HepG2 (cell line): ENCODE measurements around the gene PDGFA. TPM values are rescaled to one million over a fixed set of nuclear protein-coding genes. Genes with fewer than 3 reads are reported as not detected.

ENCODE experiments used
- ATF3 ChIP-seq: sonication (generic); formaldehyde crosslinking; IDR thresholded peaks from 2 replicates; pipeline ENCODE4 v1.4.0; 2020; ENCODE audit warnings: missing genetic modification reagents
- DRAP1 ChIP-seq: IDR thresholded peaks from 2 replicates; pipeline ENCODE4 v1.6.1; 2016; ENCODE audit warnings: missing genetic modification reagents, missing compliant biosample characterization
- IRF9 ChIP-seq: sonication (generic); formaldehyde crosslinking; IDR thresholded peaks from 2 replicates; pipeline ENCODE4 v1.8.0; 2022; ENCODE audit warnings: missing genetic modification reagents, mild to moderate bottlenecking, borderline replicate concordance
- NR3C1 ChIP-seq: sonication (generic); formaldehyde crosslinking; IDR thresholded peaks from 2 replicates; pipeline ENCODE4 v1.4.0; 2020; ENCODE audit warnings: missing genetic modification reagents
- PRMT3 ChIP-seq: sonication (generic); formaldehyde crosslinking; IDR thresholded peaks from 2 replicates; pipeline ENCODE4 v1.8.1; 2022; ENCODE audit warnings: low read depth, mild to moderate bottlenecking, moderate library complexity, missing genetic modification reagents, borderline replicate concordance
- SRSF4 ChIP-seq: fragments of 200-400 bp; formaldehyde crosslinking; IDR thresholded peaks from one replicate; pipeline ENCODE4 v1.6.1; 2018; ENCODE audit warnings: mild to moderate bottlenecking, low read depth, low read length, moderate library complexity; ENCODE audit not compliant: poor library complexity, severe bottlenecking
- ZBTB2 ChIP-seq: sonication (generic); formaldehyde crosslinking; IDR thresholded peaks from 2 replicates; pipeline ENCODE4 v1.8.0; 2022; ENCODE audit warnings: low read depth, missing genetic modification reagents
- ZBTB46 ChIP-seq: sonication (generic); formaldehyde crosslinking; IDR thresholded peaks from 2 replicates; pipeline ENCODE4 v1.4.0; 2020; ENCODE audit warnings: mild to moderate bottlenecking, missing genetic modification reagents, borderline replicate concordance
- ZFP1 ChIP-seq: IDR thresholded peaks from 2 replicates; pipeline ENCODE4 v1.6.1; 2016
- ZFP91 ChIP-seq: sonication (generic); formaldehyde crosslinking; IDR thresholded peaks from 2 replicates; pipeline ENCODE4 v1.9.0; 2022; ENCODE audit warnings: missing genetic modification reagents, mild to moderate bottlenecking, borderline replicate concordance
- ZNF296 ChIP-seq: sonication (generic); formaldehyde crosslinking; conservative IDR thresholded peaks from 2 replicates; pipeline ENCODE4 v1.5.0; 2020; ENCODE audit warnings: mild to moderate bottlenecking, missing genetic modification reagents
- ZNF3 ChIP-seq: IDR thresholded peaks from 2 replicates; pipeline ENCODE4 v1.7.0; 2017; ENCODE audit warnings: inconsistent platforms
- ZNF326 ChIP-seq: sonication (generic); formaldehyde crosslinking; IDR thresholded peaks from 2 replicates; pipeline ENCODE4 v1.4.0; 2020; ENCODE audit warnings: missing genetic modification reagents, borderline replicate concordance
- ZNF432 ChIP-seq: sonication (generic); formaldehyde crosslinking; IDR thresholded peaks from 2 replicates; pipeline ENCODE4 v1.5.0; 2020; ENCODE audit warnings: missing genetic modification reagents, mild to moderate bottlenecking, borderline replicate concordance
- ZNF660 ChIP-seq: sonication (generic); formaldehyde crosslinking; IDR thresholded peaks from 2 replicates; pipeline ENCODE4 v1.5.1; 2020; ENCODE audit warnings: mild to moderate bottlenecking, low read depth, missing genetic modification reagents, borderline replicate concordance
- ZNF691 ChIP-seq: sonication (generic); formaldehyde crosslinking; IDR thresholded peaks from 2 replicates; pipeline ENCODE4 v1.4.0; 2020; ENCODE audit warnings: missing genetic modification reagents, low read depth, mild to moderate bottlenecking, borderline replicate concordance
- ZNF737 ChIP-seq: sonication (generic); formaldehyde crosslinking; IDR thresholded peaks from 2 replicates; pipeline ENCODE4 v1.5.0; 2020; ENCODE audit warnings: missing genetic modification reagents, mild to moderate bottlenecking, borderline replicate concordance
- ZNF784 ChIP-seq: sonication (generic); formaldehyde crosslinking; IDR thresholded peaks from 2 replicates; pipeline ENCODE4 v1.5.1; 2020; ENCODE audit warnings: missing genetic modification reagents, mild to moderate bottlenecking, borderline replicate concordance
- ZNF850 ChIP-seq: sonication (generic); formaldehyde crosslinking; conservative IDR thresholded peaks from 2 replicates; pipeline ENCODE4 v1.9.0; 2021; ENCODE audit warnings: mild to moderate bottlenecking, missing genetic modification reagents
- polyA plus RNA-seq, 8 experiments: library from polyadenylated mRNA; depleted of rRNA in 3 of 8; stranded (reverse) in 7 of 8; unstranded in 1 of 8; fragments of >200 nt; fragmentation: Illumina TruSeq in 4 of 8; extraction: Trizol in 4 of 8; gene quantifications; 2 replicates each; pipeline versions ENCODE4 v1.2.1 to v1.2.3, GENCODE V29; 2011 to 2016; ENCODE audit warnings: low read depth in 4 of 8, missing spikeins in 1 of 8, mixed read lengths in 1 of 8; ENCODE audit not compliant: insufficient read depth in 1 of 8
- total RNA-seq, 5 experiments: library from RNA; depleted of rRNA; stranded (reverse); fragments of >200 nt; fragmentation: Illumina TruSeq; extraction: Trizol; gene quantifications; 2 replicates each; pipeline ENCODE4 v1.2.3, GENCODE V29; 2016; ENCODE audit warnings: low read depth in 1 of 5

Gene PDGFA
- total and polyA plus RNA-seq, 2 of the 13 experiments (the other 11 are each of a cell fraction or from before 2014, with no cell fraction given): 1.5 to 3.4 TPM

- TF ChIP-seq ZFP91 (CRISPR knock-in tag): peak; percentile 80
- no peak for TF ChIP-seq SRSF4
- no peak for TF ChIP-seq ZNF660 (CRISPR knock-in tag)
- no peak for TF ChIP-seq NR3C1 (CRISPR knock-in tag)
- TF ChIP-seq ZNF737: no peak
- TF ChIP-seq ZNF784: peak; percentile 50; the same call in 1 of the 2 replicates
- TF ChIP-seq ZNF432 (CRISPR knock-in tag): no peak
- no peak for TF ChIP-seq ZFP1
- peak; percentile 30; the same call in 1 of the 2 replicates for TF ChIP-seq ZNF296
- TF ChIP-seq ATF3 (CRISPR knock-in tag): no peak
- TF ChIP-seq ZBTB46 (CRISPR knock-in tag): no peak
- no peak for TF ChIP-seq ZNF691 (CRISPR knock-in tag)
- 0 out of 2 replicates have a peak, but pooled peaks have one; percentile 22 for TF ChIP-seq ZNF3 (CRISPR knock-in tag)
- no peak for TF ChIP-seq PRMT3 (CRISPR knock-in tag)
- no peak for TF ChIP-seq ZBTB2 (CRISPR knock-in tag)
- TF ChIP-seq DRAP1 (CRISPR knock-in tag): no peak; the same call in 1 of the 2 replicates
- TF ChIP-seq ZNF326 (CRISPR knock-in tag): no peak
- peak; percentile 65; the same call in 1 of the 2 replicates for TF ChIP-seq IRF9
- TF ChIP-seq ZNF850 (CRISPR knock-in tag): no peak
Measured at GRCh38 chr7:552868-553635, 33.4 kb upstream of the PDGFA start (continued).
